Right lobe of liver (tissue), 6 donors: ENCODE data around the gene RABEP1. TPM values are rescaled to one million over a fixed set of nuclear protein-coding genes. Genes with fewer than 3 reads are reported as not detected.

Source experiments
- ATAC-seq, 4 donors: fragments of 200-7000 bp; cut with Tn5 transposase; one replicate each; pipeline ENCODE4 v1.9.1; 2020; ENCODE audit warnings: mild to moderate bottlenecking in 4 of 4, moderate library complexity in 4 of 4
- DNase-seq, 3 donors: peaks; one replicate each; pipeline ENCODE4 v3.0.0-alpha.2; 2020
- H3K27ac ChIP-seq, 3 donors: fragments of 200-600 bp; one replicate each; pipeline ENCODE4 v1.8.0; 2022
- H3K27me3 ChIP-seq, 2 donors: fragments of 200-600 bp; one replicate each; pipeline ENCODE4 v1.8.0; 2022
- H3K36me3 ChIP-seq, 4 donors: fragments of 200-600 bp; sonication (generic) in 1 of 4; one replicate each; pipeline versions ENCODE4 v1.5.1 to v1.8.0; 2017 to 2022; ENCODE audit warnings: control low read depth in 1 of 4
- H3K4me1 ChIP-seq, 4 donors: fragments of 200-600 bp; sonication (generic) in 1 of 4; one replicate each; pipeline versions ENCODE4 v1.5.1 to v1.8.0; 2017 to 2022; ENCODE audit warnings: control low read depth in 1 of 4
- H3K4me3 ChIP-seq, 3 donors: fragments of 200-600 bp; one replicate each; pipeline ENCODE4 v1.8.0; 2022
- H3K9me3 ChIP-seq, 4 donors: fragments of 200-600 bp; sonication (generic) in 1 of 4; one replicate each; pipeline versions ENCODE4 v1.5.1 to v1.8.0; 2017 to 2022; ENCODE audit warnings: control low read depth in 1 of 4
- CTCF ChIP-seq, 4 donors: fragments of 200-600 bp in 3 of 4; fragments of 450-650 bp in 1 of 4; IDR thresholded peaks; one replicate each; pipeline versions ENCODE4 v1.5.1 to v1.8.0; 2016 to 2022; ENCODE audit warnings: antibody characterized with exemption in 4 of 4, mild to moderate bottlenecking in 2 of 4
- POLR2A ChIP-seq: fragments of 450-650 bp; IDR thresholded peaks from one replicate; pipeline ENCODE4 v1.6.1; 2017; ENCODE audit warnings: antibody characterized with exemption, mild to moderate bottlenecking
- WGBS: methylation state at CpG from one replicate; pipeline ENCODE4 v1.1.6; 2018; ENCODE audit warnings: low coverage, low lambda C conversion rate; ENCODE audit not compliant: insufficient coverage; ENCODE audit errors: missing lambda C conversion rate; 5-methylcytosine and 5-hydroxymethylcytosine counted together
- intact Hi-C, 2 donors: fragments of 100-400 bp; cut with DNase I; formaldehyde crosslinking; loops; one replicate each; pipeline versions ENCODE4 v1.11.2 to v1.14.1; 2022
- total RNA-seq, 6 experiments: library from RNA; depleted of rRNA in 2 of 6; stranded (reverse); fragments of >200 nt in 2 of 6; fragmentation: NEBNext Ultra II Directional in 3 of 6; extraction: Animal tissue kit (Norgen Biotek cat#: 25700) in 3 of 6; gene quantifications; one replicate each; pipeline versions ENCODE4 v1.1.0 to v1.2.4, GENCODE V29; 2016 to 2023
- donor health status: DM: no; HTN: yes; CAD: no.
- donor health status: DM: no; HTN: no; CAD: no.
- donor health status: DM: no; HTN: no; CAD: no.
- donor health status: DM: no; HTN: yes; CAD: no.
- donor health status: DM: no; HTN: yes; CAD: no.

RABEP1 gene
- total RNA-seq, 6 experiments from 2014 or later, result 15.5 to 25.4 (median 21.1) TPM

- Histone ChIP-seq H3K36me3 (no peaks in the 10 kb centered on the region), H3K27me3 (no peaks in the 10 kb centered on the region), H3K9me3 (no peaks in the 10 kb centered on the region), H3K4me1 (peaks cover 0 to 3% (median 0%) of the 10 kb centered on the region in 4 donors), H3K4me3 (no peak overlapping the region), H3K27ac (no peak overlapping the region)
- ATAC-seq (no peak), DNase-seq (no peak)
- TF ChIP-seq CTCF (IDR thresholded peaks at IDR 0.05) (no peak), POLR2A (no peak)
- intact Hi-C loops, result no loop called here
- WGBS, result 80% methylated on average over 3 of the region's 4 CpGs
Measured at GRCh38 chr17:5299383-5299782, 17.3 kb downstream of the RABEP1 start.

DNA sequence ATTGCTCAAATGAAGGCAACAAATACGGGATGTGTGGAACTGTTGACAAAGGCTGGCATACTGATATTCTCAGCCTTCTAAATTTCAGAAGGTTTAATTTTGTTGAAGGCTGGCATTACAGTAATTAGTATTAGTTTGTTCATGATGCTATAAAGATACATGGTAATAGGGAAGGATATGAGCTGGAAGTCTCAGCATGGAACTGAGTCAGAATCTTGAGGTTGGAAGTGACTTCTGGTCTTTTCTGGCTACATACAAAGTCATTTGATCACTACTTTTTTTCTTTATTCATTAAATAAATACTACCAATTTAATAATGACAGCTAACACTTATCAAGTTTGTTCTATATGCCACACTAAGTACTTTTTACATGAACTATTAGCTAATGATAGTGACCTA is 22.6 kb downstream of the RABEP1 start:
- ATAC-seq (no peak), DNase-seq (no peak)
- no peaks in the 10 kb centered on the region for H3K4me1 ChIP-seq
- WGBS, result 100% methylated on average over 1 of the region's 1 CpG
- H3K9me3 ChIP-seq, result no peaks in the 10 kb centered on the region
- no peak overlapping the region for H3K4me3 ChIP-seq
- intact Hi-C loops, result no loop called here
- no peak overlapping the region for H3K27ac ChIP-seq
- no peaks in the 10 kb centered on the region for H3K36me3 ChIP-seq
- no peaks in the 10 kb centered on the region for H3K27me3 ChIP-seq
- no peak for TF ChIP-seq CTCF (IDR thresholded peaks at IDR 0.05)

- Histone ChIP-seq H3K4me1 (peaks cover 0 to 12% (median 6%) of the 10 kb centered on the region in 4 donors), H3K27ac (no peak overlapping the region), H3K4me3 (no peak overlapping the region), H3K36me3 (peaks cover 0 to 2% (median 0%) of the 10 kb centered on the region in 4 donors), H3K27me3 (no peaks in the 10 kb centered on the region), H3K9me3 (no peaks in the 10 kb centered on the region)
- intact Hi-C loops, result no loop called here
- TF ChIP-seq POLR2A, result no peak
- no peak for ATAC-seq
- DNase-seq, result no peak
Measured at GRCh38 chr17:5309851-5310250, 27.8 kb downstream of the RABEP1 start.

DNA sequence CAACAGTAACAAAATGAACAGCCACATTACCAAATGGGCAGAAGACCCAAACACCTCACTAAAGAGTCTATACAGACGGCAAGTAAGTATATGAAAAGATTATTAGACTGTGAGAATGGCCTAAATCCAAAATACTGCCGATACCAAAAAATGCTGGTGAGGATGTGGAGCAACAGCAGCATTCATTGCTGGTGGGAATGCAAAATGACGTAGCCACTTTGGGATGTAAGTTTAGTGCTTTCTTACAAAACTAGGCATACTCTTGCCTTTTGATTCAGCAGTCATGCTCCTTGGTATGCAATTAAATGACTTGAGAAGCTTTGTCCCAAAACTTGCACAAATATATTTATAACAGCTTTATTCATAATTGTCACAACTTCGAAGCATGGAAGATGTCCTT is 43.8 kb downstream of the RABEP1 start:
- Histone ChIP-seq H3K36me3 (no peaks in the 10 kb centered on the region), H3K4me1 (no peaks in the 10 kb centered on the region), H3K27ac (no peak overlapping the region), H3K4me3 (no peak overlapping the region), H3K9me3 (no peaks in the 10 kb centered on the region), H3K27me3 (no peaks in the 10 kb centered on the region)
- no peak for TF ChIP-seq CTCF (IDR thresholded peaks at IDR 0.05)
- TF ChIP-seq POLR2A, result no peak
- intact Hi-C loops, result no loop called here
- DNase-seq, result no peak
- WGBS, result 95% methylated on average over 4 of the region's 4 CpGs
- ATAC-seq, result no peak

DNA sequence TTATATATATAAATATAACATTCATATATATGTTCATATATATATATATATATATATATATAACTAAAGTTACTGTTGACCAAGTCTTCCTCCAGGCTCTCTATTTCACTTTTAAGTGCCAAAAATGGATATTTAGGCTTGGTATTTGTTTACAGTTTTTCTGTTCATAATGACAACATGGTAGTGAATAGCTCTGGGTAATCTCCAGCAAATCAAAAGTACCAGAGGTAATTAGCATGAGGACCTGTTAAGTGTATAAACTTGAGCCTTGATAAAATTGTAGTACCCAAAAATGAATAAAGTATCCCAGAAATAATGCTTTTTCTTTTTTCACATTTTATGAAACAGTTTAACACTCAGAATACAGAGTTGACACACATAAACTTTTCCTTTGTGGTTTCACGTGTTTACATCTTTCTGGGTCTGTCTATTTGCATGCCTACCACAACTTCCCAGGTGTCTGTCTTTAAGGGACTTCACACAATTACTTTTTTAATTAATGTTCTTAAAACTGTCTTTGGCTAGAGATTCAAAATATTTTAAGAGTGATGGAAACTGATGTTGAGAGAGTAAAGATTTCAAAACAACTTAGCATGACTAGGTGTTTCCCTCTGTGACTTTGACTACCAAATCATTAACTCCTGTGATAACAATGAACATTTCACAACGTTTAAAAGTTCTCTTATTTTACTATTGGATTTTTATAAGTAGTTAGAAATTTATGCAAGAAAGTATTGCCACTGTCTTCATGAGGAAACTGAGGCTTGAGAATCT is 47.9 kb downstream of the RABEP1 start:
- Histone ChIP-seq H3K27me3 (no peaks in the 10 kb centered on the region), H3K4me3 (no peak overlapping the region), H3K36me3 (peaks cover 0 to 18% (median 2%) of the 10 kb centered on the region in 4 donors), H3K4me1 (no peaks in the 10 kb centered on the region), H3K9me3 (no peaks in the 10 kb centered on the region), H3K27ac (no peak overlapping the region)
- 25% methylated on average over 2 of the region's 2 CpGs for WGBS
- TF ChIP-seq CTCF (IDR thresholded peaks at IDR 0.05) (no peak), POLR2A (no peak)
- ATAC-seq, result peak in 2 of 4 donors; percentile 26 to 41
- intact Hi-C loops, result no loop called here
- no peak for DNase-seq
